Measurements from ENCODE around the gene IQUB.

- TF ChIP-seq CTCF (IDR thresholded peaks at IDR 0.05; ENCODE audit: poor library complexity) (no peak), EZH2 (IDR thresholded peaks at IDR 0.05; ENCODE audit: borderline replicate concordance) (no peak)
Measured at GRCh38 chr7:123539871-123540270, 5.5 kb upstream of the IQUB start.
